HG03039 (cell line): Measurements from ENCODE around the gene DNAI4.
"Not testable (repeated sequence)": the region's sequence is repeated elsewhere in the genome, so short reads cannot be mapped to it uniquely, and the experiment has no call there.

ENCODE experiments used
- ATAC-seq: cut with Tn5 transposase; IDR thresholded peaks from one replicate; pipeline ENCODE4 v1.9.1; 2021; ENCODE audit warnings: mild to moderate bottlenecking, moderate library complexity; ENCODE audit not compliant: unreplicated experiment

DNAI4 gene, protein sequence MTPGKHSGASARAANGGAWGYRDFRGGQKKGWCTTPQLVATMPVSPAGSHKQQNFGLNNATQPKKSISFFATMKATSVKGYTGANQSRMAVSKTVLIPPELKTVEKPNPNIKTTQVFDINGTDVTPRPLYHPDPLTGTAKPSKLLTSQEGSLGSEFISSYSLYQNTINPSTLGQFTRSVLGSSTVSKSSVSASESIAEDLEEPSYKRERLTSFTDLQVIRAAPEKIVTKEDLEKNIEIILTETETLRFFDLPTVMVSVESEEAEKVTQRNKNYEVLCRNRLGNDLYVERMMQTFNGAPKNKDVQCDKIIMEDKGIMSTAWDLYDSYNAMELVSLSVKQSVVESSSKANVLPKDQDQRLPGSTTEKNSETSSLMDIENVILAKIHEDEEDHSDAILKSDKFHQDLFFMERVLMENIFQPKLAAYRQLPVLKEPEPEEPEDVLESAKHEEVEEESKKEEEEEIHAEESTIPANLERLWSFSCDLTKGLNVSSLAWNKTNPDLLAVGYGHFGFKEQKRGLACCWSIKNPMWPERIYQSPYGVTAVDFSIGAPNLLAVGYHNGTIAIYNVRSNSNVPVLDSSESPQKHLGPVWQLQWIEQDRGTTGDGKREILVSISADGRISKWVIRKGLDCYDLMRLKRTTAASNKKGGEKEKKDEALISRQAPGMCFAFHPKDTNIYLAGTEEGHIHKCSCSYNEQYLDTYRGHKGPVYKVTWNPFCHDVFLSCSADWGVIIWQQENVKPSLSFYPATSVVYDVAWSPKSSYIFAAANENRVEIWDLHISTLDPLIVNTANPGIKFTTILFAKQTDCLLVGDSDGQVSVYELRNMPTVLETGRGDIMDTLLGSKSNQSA

DNA sequence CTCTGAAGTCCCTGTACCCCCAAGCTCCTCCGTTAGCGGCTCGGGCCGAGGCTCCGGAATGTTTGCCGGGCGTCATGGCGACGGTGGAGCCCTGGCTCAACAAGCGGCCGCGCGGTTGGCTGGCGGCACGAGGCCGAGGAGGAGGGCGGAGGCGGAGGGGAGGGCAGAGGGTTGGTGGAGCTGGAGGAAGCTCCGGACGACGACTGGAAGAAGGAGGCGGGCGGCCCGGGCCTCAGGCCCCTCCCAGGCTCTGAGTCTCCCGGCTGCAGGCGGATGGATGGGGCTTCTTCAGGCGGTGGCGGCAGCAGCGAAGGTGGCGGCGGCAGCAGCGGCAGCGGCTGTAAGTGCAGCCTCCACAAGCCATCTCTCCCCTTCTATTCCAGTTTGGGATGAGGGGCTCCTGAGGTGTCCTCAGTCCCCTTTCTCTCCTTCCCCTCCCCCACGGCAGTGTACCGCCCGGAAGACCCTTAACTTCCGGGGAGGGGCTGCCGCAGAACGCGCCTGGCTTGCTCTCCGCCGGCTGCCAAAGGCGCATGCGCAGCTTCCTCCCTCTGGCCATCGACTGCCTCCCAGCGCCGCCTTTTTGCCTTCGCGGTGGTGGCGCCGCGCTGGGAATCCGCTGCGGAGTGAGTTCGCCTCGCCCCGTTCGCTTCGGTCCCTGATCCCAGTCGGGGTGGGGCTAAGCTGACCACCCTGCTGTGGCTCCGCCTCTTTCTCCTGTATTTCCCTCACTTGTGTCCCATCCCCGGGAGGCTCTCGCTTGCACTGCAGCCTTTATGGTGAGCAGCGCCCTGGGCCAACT, at the start of gene DNAI4, which contains the start of gene MIER1:
Gene DNAI4 (minus strand): TSS at position 101 of the 802 bp plus-strand sequence. CDS start 25 bp downstream, at position 76.
Gene MIER1 (plus strand): TSS at position 235 of the 802 bp plus-strand sequence. CDS start 39 bp downstream, at position 274.
- ATAC-seq, result peak; percentile 94

DNA sequence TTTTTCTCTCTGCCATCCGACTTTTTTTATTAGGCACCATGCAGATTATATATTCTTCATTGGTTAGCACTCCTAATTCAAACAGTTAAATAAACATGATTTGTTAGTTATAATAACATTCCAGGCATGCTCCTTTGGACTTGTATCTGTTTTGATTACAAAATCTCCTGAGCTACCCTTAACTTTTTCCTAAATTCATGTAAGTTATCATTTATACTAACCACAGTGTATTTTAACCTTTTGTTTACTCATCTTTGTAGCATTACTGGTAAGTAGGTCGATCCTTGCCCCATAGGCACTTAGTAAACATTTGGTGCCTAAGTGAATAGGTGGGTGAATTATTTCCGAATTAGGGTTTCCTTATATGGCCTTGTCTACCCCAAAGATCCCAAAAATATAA, 43.9 kb upstream of the DNAI4 start:
- ATAC-seq, result no peak

DNA sequence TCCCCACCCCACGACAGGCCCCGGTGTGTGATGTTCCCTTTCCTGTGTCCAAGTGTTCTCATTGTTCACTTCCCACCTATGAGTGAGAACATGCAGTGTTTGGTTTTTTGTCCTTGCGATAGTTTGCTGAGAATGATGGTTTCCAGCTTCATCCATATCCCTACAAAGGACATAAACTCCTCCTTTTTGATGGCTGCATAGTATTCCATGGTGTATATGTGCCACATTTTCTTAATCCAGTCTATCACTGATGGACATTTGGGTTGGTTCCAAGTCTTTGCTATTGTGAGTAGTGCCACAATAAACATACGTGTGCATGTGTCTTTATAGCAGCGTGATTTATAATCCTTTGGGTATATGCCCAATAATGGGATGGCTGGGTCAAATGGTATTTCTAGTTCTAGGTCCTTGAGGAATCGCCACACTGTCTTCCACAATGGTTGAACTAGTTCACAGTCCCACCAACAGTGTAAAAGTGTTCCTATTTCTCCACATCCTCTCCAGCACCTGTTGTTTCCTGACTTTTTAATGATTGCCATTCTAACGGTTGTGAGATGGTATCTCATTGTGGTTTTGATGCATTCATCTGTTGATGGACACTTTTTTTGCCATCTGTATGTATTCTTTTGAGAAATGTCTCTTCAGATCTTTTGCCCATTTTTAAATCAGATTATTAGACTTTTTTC, 41.7 kb upstream of the DNAI4 start:
- not testable (repeated sequence) for ATAC-seq

DNA sequence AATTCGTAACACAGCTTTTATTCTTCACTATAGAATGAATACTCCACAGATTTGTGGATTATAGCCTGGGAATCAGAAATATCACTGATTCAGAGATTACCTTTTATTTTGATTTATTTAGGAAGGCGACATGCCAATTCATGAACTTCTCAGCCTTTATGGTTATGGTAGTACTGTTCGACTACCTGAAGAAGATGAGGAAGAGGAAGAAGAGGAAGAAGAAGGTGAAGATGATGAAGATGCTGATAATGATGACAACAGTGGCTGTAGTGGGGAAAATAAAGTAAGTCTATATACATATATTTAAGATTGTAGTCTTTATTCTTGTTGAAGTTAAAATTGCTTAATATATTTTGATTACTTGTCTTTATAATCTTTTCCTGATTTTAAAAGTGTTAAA, 33.3 kb upstream of the DNAI4 start:
- no peak for ATAC-seq

DNA sequence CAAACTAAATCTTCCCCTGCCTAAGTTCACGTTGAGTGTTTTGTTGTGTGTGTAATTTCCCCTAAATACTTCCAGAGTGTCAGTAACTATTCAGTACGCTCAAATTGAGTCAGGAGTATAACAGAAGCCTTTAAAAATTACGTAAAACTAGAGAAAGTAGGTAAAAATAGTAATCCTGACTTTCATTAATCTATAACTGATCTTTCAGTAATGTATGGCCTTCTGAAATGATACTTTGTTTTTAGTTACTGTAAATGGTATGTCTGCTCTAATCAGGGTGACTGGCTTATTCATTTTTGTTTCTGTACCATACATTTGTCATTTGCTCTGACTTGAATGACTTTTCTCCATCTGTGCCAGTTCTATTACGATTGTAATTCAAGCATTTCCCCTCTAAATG, 29.6 kb upstream of the DNAI4 start:
- peak; percentile 58 for ATAC-seq

DNA sequence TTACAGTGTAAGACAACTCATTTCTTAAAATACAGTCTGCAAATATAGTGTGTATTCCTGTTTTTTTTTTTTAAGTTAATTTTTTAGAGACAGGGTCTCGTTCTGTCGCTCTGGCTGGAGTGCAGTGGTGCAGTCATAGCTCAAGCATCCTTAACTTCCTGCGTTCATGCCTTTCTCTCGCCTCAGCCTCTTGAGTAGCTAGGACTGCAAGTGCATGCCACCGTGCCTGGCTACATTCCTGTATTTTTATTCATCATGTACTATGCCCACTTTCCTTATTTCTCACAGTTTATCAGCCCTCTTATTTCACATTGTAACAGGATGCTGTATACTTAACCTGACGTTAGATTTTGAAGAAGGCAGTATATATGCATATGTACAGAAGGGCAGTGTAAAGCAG, 26.9 kb upstream of the DNAI4 start:
- ATAC-seq, result no peak

DNA sequence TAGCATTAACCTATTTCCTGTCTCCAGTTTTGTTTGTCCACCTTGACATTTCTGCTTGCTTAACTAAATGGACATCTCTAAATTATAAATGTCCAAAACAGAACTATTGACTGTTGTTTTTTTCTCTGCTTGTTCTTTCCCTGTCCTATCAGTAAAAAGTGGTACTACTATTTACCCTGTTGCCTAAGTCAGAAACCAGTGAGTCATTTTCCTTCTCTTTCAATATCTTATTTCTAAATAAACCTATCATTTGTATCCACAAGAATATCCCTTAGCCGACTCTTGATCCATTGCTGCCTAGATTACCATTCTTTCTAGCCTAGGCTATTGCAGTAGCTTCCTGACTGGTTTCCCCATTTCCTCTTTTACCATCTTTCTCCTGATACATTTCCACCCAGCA, 22.6 kb upstream of the DNAI4 start:
- ATAC-seq, result no peak

DNA sequence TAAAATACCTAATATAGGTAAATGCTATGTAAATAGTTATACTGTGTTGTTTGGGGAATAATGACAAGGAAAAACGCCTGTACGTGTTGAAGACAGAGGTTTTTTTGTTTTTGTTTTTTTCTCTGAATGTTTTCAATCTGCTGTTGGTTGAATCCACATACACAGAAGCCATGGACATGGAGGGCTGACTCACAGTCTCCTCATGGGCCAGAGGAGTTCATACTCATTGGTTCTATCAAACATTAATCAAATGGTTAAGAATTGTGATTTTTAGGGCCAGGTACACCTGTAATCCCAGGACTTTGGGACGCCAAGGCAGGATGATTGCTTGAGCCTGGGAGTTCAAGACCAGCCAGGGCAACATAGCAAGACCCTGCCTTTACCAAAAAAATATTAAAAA, 20.7 kb upstream of the DNAI4 start:
- no peak for ATAC-seq

DNA sequence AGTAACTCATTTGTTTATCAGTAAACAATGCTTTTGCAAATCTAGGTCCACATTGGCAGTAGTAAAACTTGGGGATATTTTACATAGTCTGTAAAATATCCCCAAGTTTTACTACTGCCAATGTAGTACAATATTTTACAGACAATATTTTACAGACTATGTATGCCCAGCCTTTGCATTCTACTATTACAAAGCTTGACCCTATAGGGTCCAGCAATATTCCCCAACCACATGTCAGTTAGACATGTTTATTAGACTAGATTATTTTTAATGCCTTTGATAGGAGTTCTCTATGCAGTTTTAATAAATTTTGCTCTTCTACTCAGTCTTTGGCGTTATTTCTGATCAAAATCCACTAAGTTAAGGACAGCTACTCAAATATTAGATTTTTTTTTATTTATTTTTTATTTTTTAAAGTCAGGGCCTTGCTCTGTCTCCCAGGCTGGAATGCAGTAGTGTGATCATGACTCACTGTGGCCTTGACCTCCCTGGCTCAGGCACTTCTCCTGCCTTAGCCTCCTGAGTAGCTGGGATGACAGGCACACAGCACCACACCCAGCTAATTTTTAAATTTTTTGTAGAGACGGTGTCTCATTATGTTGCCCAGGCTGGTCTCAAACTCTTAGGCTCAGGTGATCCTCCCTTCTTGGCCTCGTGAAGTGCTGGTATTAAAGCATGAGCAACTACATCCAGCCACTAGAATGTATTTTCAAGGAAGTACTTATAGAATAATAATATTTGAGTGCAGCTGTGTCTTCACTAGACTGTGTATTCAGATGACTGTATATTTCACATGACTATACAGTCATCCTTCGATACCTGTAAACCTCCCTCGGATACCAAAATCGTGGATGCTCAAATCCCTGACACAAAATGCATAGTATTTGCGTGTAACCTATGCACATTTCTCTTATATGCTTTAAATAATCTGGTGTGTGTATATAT, 19.9 kb upstream of the DNAI4 start:
- ATAC-seq, result no peak

DNA sequence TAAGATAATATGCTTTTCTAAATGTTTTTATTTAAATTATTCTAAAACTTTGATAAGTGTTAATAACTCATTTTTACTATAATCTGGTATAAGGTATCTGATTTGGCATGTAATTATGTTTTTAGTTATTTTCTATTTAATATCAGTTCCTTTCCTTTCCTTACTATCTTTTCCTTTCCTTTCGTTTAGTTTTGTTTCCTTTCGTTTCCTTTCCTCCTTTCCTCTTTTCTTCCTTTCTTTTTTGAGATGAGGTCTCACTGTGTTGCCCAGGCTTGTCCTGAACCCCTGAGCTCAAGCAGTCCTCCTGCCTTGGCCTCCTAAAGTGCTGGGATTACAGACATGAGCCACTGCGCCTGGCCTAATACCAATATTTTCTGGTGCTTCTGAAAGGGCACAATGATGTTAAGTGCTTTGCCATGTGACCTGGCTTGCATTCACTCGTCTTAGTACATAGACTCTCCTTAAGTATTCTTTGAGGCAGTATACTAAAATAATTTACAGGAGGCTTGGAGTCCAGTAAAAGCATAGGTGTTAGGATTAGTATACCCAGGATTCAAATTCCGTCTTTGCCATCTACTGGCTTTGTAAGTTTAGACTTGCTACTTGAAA, 18.8 kb upstream of the DNAI4 start:
- no peak for ATAC-seq

DNA sequence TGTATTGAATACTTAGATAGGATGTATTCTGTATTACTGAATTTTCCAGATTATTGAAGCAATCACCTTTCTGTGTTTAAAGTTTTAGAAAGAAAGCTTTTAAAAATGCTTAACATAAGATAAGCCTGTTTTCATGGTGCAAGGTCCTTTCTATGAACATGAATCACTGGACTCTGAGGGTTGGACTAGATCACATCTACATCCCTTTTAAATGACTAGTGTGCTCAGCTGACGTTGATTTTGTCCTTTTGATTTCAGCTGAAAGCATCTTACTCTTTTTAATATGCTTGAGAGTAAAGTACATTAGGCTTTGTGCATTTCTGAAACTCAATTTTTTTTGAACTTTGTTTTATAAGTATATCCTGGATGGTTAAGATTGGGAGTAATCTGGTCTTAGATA, 16.3 kb upstream of the DNAI4 start:
- no peak for ATAC-seq

DNA sequence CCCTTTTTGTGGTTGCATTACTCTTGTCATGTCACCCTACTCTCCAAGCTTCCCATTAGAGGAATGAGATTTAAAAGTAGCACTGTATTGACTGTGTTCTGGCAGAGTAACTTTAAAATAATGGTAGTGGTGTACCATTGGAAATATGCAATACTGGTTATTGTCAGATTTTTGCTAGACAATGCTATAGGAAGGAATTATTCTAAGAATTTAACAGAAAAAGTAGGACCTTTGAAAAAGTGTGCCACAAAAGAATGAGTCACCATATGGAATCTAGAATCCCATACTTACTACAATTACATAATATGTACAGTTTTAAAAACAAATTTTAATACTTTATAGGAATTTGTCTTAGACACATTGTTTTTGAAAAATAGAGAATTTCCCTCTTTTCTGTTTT, 14.0 kb upstream of the DNAI4 start:
- ATAC-seq, result no peak

DNA sequence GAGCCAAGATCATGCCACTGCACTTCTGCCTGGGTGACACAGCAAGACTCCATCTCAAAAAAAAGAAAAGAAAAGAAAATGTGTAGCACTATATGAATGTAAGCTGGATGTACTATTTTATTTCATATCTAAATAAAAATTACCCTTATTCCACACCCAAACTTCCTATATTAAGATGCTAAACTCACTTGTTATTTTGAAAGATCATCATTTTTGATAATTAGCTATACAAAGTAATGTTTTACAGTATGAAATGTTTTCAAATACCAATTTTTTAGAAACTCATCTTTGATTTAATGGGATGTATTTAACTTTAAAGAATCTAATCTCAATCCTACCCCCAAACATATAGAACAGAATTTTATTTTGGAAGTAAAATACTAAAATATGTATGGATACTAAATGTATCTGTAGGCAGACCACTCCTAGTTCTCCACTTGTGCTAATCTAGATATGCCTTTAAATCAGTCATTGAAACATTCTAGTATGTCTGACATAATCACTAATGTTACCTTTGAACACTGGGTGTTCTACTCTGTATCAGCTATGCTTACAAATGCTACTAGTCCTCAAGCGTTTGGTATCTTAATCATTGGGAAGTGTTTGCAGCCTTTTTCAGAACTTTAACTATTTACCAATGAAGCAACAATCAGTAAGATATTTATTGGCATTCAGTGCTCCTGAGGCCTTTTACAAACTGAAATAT, 13.0 kb upstream of the DNAI4 start:
- no peak for ATAC-seq

DNA sequence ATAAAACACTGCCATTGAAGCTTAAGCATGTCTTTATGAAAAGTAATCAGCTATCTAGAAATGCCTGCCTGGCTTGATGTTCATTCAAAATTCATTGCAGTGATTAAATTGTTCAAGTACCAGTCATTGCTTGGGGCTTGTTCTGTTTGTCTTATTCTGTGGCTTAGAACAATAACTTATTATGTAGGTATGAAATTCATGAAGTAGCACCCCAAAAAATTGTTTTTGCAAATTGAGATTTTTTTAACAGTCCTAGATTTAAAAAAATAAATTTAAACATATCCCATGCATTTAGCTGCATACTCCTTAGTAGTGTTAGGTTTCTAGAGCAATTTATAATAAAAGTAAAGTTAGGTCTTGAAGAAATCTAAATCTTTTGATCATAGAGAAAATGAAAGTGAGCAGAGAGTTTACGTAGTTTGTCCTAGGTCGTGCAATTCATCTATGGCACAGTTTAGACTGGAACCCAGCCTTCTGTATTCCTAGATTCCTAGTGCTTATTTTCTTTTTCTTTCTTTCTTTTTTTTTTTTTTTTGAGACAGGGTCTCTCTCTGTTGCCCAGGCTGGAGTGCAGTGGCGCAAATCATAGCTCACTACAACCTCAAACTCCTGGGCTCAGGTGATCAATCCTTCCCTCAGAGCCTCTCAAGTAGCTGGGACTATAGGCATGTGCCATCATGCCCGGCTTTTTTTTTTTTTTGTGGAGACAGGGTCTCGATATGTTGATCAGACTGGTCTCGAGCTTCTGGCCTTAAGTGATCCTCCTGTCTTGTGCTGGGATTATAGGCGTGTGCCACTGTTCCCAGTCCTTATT, 9.4 kb upstream of the DNAI4 start:
- ATAC-seq, result no peak

DNA sequence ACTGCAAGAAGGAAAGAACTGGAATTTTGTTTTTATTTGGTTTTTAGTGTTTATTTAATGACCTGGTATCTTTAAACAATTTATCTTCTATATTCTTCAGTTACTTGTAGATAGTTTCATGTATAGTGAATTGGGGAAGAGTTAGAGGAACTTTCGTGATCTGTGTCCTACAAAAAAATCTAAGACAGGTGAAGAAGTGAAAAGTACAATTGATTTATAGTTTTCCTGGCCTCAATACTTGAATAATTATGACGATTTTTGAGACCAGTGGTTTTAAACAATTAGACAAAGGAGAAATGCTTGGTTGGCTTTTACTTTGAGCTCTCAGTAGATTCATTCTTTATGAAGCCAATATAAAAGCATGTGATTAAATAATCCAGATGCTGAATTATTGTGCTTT, 7.6 kb upstream of the DNAI4 start:
- ATAC-seq, result no peak

DNA sequence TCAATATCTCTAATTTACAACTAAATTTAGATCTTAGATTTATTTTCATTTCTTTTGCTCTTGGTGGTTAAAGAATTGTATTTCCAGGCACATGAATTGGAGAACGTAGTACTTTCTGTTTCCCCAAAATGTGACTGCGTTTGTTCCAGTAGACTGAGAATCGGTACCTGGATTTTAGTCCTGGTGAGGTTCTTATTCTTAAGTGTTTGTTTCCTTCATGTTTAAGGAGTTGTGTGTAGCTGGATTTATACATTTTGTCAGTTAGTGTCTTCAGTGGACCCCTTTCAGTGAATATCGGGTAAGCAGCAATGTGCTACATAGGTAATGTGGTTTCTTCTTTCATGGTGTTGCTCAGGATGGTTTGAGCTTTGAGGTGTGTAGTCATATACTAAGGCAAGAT, 6.9 kb upstream of the DNAI4 start:
- ATAC-seq, result no peak

DNA sequence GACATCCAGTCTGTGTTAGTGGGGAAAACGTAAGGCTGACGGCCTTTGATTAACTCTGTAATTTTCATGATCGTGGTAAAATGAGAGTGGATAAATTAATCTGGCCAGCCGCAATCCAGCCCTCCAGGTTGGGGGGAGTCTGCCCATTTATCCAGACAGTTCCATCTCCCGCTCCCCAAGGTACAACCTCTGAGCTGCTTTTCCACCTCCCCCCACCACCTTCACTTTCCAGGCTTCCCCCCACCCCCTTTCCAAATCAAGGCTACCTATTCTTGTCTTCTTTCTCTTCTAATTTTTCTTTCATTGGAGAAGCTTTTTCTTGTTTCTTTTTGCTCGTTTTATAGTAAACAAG, 6.1 kb upstream of the DNAI4 start:
- ATAC-seq, result no peak
